GM06990 (cell line): ENCODE results near the gene SIRPB1.
"Not testable (repeated sequence)": the region's sequence is repeated elsewhere in the genome, so short reads cannot be mapped to it uniquely, and the experiment has no call there.

Source experiments
- DNase-seq: peaks from one replicate; pipeline ENCODE4 v3.0.0-alpha.2; 2011; ENCODE audit not compliant: insufficient read length; ENCODE audit errors: extremely low read depth
- H3K27me3 ChIP-seq: replicated peaks from 2 replicates; pipeline ENCODE4 v1.6.0; 2011; ENCODE audit warnings: low read length; ENCODE audit not compliant: control insufficient read depth, insufficient read depth
- H3K36me3 ChIP-seq: 2 replicates; pipeline ENCODE4 v1.5.1; 2011; ENCODE audit warnings: low read length; ENCODE audit not compliant: control insufficient read depth, insufficient read depth
- H3K4me3 ChIP-seq: replicated peaks from 2 replicates; pipeline ENCODE4 v1.5.1; 2011; ENCODE audit warnings: low read depth, mild to moderate bottlenecking, control low read depth, low read length
- TF ChIP-seq, protein P1 (sequence below): IDR thresholded peaks from 2 replicates; pipeline ENCODE4 v1.5.1; 2011; ENCODE audit warnings: low read length, control low read depth, mild to moderate bottlenecking, inconsistent platforms; ENCODE audit not compliant: insufficient read depth, poor library complexity, severe bottlenecking

Gene SIRPB1

DNA sequence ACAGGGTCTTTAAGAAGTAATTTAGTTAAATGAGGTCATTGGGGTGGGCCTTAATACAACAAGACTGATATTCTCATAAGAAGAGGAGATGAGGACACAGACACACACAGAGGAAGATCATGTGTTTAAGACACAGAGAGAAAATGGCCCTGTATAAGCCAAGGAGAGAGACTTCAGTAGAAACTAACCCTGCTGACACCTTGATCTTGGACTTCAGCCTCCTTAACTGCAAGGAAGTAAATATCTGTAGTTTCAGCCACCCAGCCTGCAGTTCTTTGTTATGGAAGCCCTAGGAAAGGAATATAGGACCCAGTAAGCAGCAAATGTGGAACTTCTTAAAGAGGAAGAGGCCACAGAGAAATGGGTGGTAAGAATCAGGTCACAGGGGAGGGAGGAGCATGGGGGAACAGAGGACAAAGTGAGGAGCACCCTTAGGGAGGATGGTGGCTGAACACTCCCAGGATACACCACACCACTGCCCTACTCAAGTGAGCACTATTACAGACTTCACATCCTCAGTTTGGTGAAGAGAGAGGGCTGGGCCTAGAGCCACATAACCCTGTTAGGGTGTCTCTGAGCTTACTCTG lies 762 bp downstream of the SIRPB1 start:
- Histone ChIP-seq H3K27me3 (no peaks in the 10 kb centered on the region), H3K4me3 (no peak overlapping the region), H3K36me3 (no peaks in the 10 kb centered on the region)
- no peak for DNase-seq
- TF ChIP-seq, protein P1, sequence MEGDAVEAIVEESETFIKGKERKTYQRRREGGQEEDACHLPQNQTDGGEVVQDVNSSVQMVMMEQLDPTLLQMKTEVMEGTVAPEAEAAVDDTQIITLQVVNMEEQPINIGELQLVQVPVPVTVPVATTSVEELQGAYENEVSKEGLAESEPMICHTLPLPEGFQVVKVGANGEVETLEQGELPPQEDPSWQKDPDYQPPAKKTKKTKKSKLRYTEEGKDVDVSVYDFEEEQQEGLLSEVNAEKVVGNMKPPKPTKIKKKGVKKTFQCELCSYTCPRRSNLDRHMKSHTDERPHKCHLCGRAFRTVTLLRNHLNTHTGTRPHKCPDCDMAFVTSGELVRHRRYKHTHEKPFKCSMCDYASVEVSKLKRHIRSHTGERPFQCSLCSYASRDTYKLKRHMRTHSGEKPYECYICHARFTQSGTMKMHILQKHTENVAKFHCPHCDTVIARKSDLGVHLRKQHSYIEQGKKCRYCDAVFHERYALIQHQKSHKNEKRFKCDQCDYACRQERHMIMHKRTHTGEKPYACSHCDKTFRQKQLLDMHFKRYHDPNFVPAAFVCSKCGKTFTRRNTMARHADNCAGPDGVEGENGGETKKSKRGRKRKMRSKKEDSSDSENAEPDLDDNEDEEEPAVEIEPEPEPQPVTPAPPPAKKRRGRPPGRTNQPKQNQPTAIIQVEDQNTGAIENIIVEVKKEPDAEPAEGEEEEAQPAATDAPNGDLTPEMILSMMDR: no peak

DNA sequence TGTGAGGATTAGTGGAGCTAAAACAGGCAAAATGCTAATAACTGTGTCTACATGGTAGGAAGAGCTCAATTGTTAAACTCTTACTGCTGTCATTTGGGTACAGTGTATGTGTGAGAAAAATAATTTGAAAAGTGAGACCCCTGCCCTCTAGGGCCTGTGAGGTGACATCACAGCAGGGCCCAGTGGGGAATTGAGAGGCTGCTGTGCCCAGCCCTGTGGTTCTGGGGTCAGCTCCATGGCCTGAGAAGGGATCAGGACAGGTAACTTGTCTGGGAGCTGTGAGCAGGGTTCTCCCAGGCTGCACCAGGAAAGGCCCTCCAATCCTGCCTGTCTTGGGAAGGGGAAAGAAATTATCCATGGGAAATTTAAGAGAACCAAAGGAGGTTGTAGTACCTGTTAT lies 1.3 kb downstream of the SIRPB1 start:
- DNase-seq: no peak
- no peak overlapping the region for H3K4me3 ChIP-seq
- TF ChIP-seq, protein P1: no peak
- no peaks in the 10 kb centered on the region for H3K36me3 ChIP-seq
- no peaks in the 10 kb centered on the region for H3K27me3 ChIP-seq

DNA sequence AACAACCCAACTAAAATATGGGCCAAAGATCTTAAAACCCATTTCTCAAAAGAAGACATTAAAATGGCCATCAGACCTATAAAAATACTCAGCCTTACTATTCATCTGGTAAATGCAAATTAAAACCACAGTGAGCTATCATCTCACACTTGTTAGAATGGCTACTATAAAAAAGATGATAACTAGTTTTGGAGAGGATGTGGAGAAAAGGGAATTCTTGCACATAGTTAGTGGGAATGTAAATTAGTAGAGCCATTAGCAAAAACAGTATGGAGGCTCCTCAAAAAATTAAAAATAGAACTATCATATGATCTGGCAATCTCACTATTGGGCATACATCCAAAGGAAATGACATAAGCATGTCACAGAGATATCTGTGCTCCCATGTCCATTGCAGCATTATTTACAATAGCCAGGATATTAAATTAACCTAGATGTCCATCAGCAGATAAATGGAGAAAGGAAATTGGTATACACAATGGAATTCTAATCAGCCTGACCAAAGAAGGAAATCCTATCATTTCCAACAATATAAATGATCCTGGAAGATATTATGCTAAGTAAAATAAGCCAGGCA lies 2.9 kb downstream of the SIRPB1 start:
- no peaks in the 10 kb centered on the region for H3K36me3 ChIP-seq
- DNase-seq: no peak
- H3K27me3 ChIP-seq: no peaks in the 10 kb centered on the region
- TF ChIP-seq, protein P1: no peak
- H3K4me3 ChIP-seq: no peak overlapping the region

DNA sequence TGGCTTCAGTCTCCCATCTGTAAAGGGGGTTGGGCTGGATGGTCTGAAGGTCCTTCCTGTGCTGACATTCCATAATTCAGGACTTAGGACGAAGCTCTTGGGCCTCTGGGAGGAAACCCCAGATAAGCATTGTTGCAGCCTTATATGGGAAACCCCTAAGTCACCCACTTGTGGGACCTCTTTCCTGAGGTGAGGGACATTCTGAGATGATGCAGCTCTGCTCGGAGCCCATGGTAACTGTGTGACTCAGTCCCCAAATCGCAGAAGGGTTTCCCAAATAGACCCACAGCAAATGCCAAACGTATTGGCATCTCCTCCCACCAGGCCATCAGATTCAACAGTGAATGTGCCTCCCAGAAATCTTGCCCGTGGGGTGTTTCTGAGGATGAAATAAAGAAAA lies 9.4 kb downstream of the SIRPB1 start:
- H3K4me3 ChIP-seq, DNase-seq, H3K36me3 ChIP-seq, H3K27me3 ChIP-seq: not testable (repeated sequence)

DNA sequence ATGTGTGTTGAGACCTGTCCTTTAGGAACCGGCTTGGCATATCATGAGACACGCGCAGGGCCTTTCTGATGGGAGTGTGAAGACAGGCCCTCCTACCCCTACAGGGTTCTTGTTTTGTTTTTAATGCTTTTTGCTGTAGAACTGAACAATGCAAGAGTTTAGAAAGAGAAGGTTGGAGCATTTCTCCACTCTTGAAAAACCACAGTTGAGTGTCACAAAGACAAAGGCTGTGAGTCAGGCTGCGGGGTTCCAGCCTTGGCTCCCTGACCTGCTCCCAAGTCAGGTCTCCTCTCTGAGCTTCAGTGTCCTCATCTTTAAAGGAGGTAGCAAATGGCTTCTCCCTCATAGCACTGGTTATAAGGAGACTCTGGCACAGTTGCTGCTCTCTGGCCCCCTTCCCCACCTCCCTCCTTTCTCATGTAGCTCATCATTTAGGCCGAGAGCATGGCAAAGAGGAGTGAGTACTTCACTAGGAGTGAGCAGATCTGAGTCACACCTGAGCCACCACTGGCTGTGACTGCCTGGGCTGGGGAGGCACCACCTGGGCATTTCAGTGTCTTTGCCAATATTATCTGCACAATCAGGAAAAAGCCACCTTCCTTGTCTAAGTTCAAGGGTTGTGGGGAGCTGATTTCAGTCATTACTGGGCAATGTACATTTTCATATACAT lies 11.0 kb downstream of the SIRPB1 start:
- H3K27me3 ChIP-seq, DNase-seq, H3K36me3 ChIP-seq, H3K4me3 ChIP-seq: not testable (repeated sequence)

DNA sequence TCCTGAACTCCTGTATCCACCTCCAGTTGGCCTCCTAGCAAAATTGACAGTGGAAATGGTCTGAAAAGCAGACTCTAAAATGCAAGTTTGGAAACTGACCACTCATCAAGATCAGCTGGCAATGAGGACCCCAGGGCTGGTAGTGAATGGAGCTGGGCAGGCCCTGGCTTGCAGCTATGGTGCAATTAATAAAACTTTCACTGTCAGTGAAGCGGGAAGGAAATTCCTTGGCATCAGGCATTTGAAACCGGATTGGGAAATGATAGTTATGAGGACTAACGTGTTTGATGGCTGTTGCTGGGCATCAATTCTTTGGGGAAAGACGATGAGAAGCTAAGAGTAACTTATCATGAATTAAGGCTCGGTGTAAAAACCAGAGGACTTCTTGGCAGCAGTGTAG lies 19.1 kb downstream of the SIRPB1 start:
- H3K36me3 ChIP-seq: no peaks in the 10 kb centered on the region
- TF ChIP-seq, protein P1: no peak

DNA sequence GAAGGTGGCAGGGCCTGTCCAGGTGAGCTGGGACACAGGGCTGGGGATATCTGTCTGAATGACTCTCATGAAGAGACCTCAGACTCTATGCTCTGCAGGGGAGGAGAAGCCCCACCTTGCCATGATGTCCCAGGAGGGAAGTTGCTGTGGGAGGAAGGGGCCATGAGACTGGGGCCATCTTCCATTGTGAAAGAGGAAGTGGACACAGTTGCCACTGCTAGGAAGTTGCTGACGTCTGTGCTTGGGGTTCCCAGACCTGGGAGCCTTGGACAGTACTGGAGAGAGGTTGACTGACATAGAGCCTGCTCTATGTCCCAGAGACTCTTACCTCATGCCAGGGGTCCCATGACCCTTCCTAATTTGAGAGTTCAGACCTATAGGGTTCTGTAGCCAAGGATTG lies 24.5 kb downstream of the SIRPB1 start:
- no peaks in the 10 kb centered on the region for H3K36me3 ChIP-seq
- H3K4me3 ChIP-seq: no peak overlapping the region
- TF ChIP-seq, protein P1: no peak
- H3K27me3 ChIP-seq: no peaks in the 10 kb centered on the region
- no peak for DNase-seq

More for the DNA sequence above, 19.1 kb downstream of the SIRPB1 start:
- no peaks in the 10 kb centered on the region for H3K27me3 ChIP-seq
- no peak overlapping the region for H3K4me3 ChIP-seq
- no peak for DNase-seq
